NCI-H748 (cell line): ENCODE results near the gene GAS2L1.

Source experiments
- DNase-seq: peaks from one replicate; lab custom pipeline; 2025; ENCODE audit not compliant: unreplicated experiment; lab: John Stamatoyannopoulos, UW

GAS2L1 gene

GRCh38 chr22:29308791-29309262 lies 2.4 kb downstream of the GAS2L1 start:
- DNase-seq = no peak

GRCh38 chr22:29309332-29310064 lies 3.0 kb downstream of the GAS2L1 start:
- peak; percentile 6 for DNase-seq

GRCh38 chr22:29310065-29310862 lies 3.8 kb downstream of the GAS2L1 start:
- DNase-seq = no peak

- peak; percentile 77 for DNase-seq
These were observed 4.5 kb downstream of the GAS2L1 start for GRCh38 chr22:29310863-29311339.

GRCh38 chr22:29311464-29312217 lies 5.2 kb downstream of the GAS2L1 start:
- no peak for DNase-seq

GRCh38 chr22:29312218-29313125 lies 6.0 kb downstream of the GAS2L1 start:
- no peak for DNase-seq

GRCh38 chr22:29313126-29313575 lies 6.7 kb downstream of the GAS2L1 start:
- no peak for DNase-seq

GRCh38 chr22:29313576-29314466 lies 7.4 kb downstream of the GAS2L1 start:
- DNase-seq = peak; percentile 35

- peak; percentile 35 for DNase-seq
These were observed 8.3 kb downstream of the GAS2L1 start for GRCh38 chr22:29314537-29315285.

GRCh38 chr22:29315286-29316140 lies 9.1 kb downstream of the GAS2L1 start, which contains the start of gene RASL10A:
Gene RASL10A, minus strand, starts transcription at chr22:29315697. Its CDS starts 451 bp downstream, at chr22:29315246.
- peak; percentile 41 for DNase-seq

GRCh38 chr22:29316141-29316828 lies 9.8 kb downstream of the GAS2L1 start:
- DNase-seq = no peak

GRCh38 chr22:29317827-29318454 lies 11.5 kb downstream of the GAS2L1 start:
- DNase-seq = no peak

- DNase-seq = no peak
These were observed 12.6 kb downstream of the GAS2L1 start for GRCh38 chr22:29319072-29319471.

- no peak for DNase-seq
These were observed 14.1 kb downstream of the GAS2L1 start for GRCh38 chr22:29320546-29320945.

GRCh38 chr22:29323641-29324040 lies 17.2 kb downstream of the GAS2L1 start:
- no peak for DNase-seq

- DNase-seq = no peak
These were observed 18.9 kb downstream of the GAS2L1 start for GRCh38 chr22:29325356-29325755.
